Mucosa of rectum (tissue), 2 donors: Measurements from ENCODE around the gene TMEM109.
"Not testable (repeated sequence)": the region's sequence is repeated elsewhere in the genome, so short reads cannot be mapped to it uniquely, and the experiment has no call there.

Experiments used
- H3K27ac ChIP-seq, 2 donors: one replicate each; pipeline ENCODE4 v1.7.0; 2013; ENCODE audit warnings: inconsistent platforms in 2 of 2, low read depth in 2 of 2, low read length in 2 of 2
- H3K27me3 ChIP-seq, 2 donors: one replicate each; pipeline ENCODE4 v1.7.0; 2013; ENCODE audit warnings: low read length in 2 of 2; ENCODE audit not compliant: control insufficient read depth in 2 of 2, insufficient read depth in 2 of 2
- H3K36me3 ChIP-seq, 2 donors: one replicate each; pipeline ENCODE4 v1.7.0; 2013; ENCODE audit warnings: low read length in 2 of 2; ENCODE audit not compliant: control insufficient read depth in 2 of 2, insufficient read depth in 2 of 2
- H3K4me1 ChIP-seq, 2 donors: one replicate each; pipeline ENCODE4 v1.7.0; 2013; ENCODE audit warnings: low read length in 2 of 2, mild to moderate bottlenecking in 1 of 2; ENCODE audit not compliant: control insufficient read depth in 2 of 2, insufficient read depth in 2 of 2
- H3K4me3 ChIP-seq, 2 donors: one replicate each; pipeline ENCODE4 v1.7.0; 2013; ENCODE audit warnings: low read length in 2 of 2
- H3K9ac ChIP-seq, 2 donors: one replicate each; pipeline ENCODE4 v1.7.0; 2013; ENCODE audit warnings: low read length in 2 of 2, low read depth in 1 of 2, mild to moderate bottlenecking in 1 of 2
- H3K9me3 ChIP-seq, 2 donors: one replicate each; pipeline ENCODE4 v1.7.0; 2013; ENCODE audit warnings: low read length in 2 of 2; ENCODE audit not compliant: control insufficient read depth in 2 of 2
- donor health status: healthy.
- donor health status: Normal muscosa, but diverticular disease.

The TMEM109 gene

GRCh38 chr11:60899046-60899936 is 14.7 kb upstream of the TMEM109 start:
- Histone ChIP-seq H3K27ac (no peak overlapping the region), H3K9ac (no peak overlapping the region), H3K36me3 (peaks cover 74 to 84% of the 10 kb centered on the region in 2 donors), H3K9me3 (no peaks in the 10 kb centered on the region), H3K4me1 (peaks cover under 1 to 26% of the 10 kb centered on the region in 2 donors), H3K4me3 (no peak overlapping the region), H3K27me3 (no peaks in the 10 kb centered on the region)

GRCh38 chr11:60899977-60900376 is 14.0 kb upstream of the TMEM109 start:
- Histone ChIP-seq H3K4me1 (peaks cover 7 to 28% of the 10 kb centered on the region in 2 donors), H3K9ac (no peak overlapping the region), H3K36me3 (peaks cover 67 to 77% of the 10 kb centered on the region in 2 donors), H3K9me3 (no peaks in the 10 kb centered on the region), H3K4me3 (no peak overlapping the region), H3K27ac (no peak overlapping the region), H3K27me3 (no peaks in the 10 kb centered on the region)

- H3K27ac ChIP-seq, result no peak overlapping the region
- peaks cover 10 to 26% of the 10 kb centered on the region in 2 donors for H3K4me1 ChIP-seq
- H3K9ac ChIP-seq, result no peak overlapping the region
- H3K4me3 ChIP-seq, result no peak overlapping the region
- peaks cover 66 to 71% of the 10 kb centered on the region in 2 donors for H3K36me3 ChIP-seq
- no peaks in the 10 kb centered on the region for H3K27me3 ChIP-seq
- H3K9me3 ChIP-seq, result no peaks in the 10 kb centered on the region
Measured at GRCh38 chr11:60900673-60901404, 13.1 kb upstream of the TMEM109 start.

GRCh38 chr11:60902625-60903024 is 11.3 kb upstream of the TMEM109 start:
- no peak overlapping the region for H3K27ac ChIP-seq
- peaks cover 50 to 56% of the 10 kb centered on the region in 2 donors for H3K36me3 ChIP-seq
- H3K4me1 ChIP-seq, result peaks cover 12 to 23% of the 10 kb centered on the region in 2 donors
- H3K9ac ChIP-seq, result no peak overlapping the region
- no peaks in the 10 kb centered on the region for H3K9me3 ChIP-seq
- no peaks in the 10 kb centered on the region for H3K27me3 ChIP-seq
- H3K4me3 ChIP-seq, result no peak overlapping the region

GRCh38 chr11:60905047-60905446 is 8.9 kb upstream of the TMEM109 start:
- Histone ChIP-seq H3K4me1 (peaks cover 12 to 18% of the 10 kb centered on the region in 2 donors), H3K27me3 (no peaks in the 10 kb centered on the region), H3K4me3 (peak overlapping the region; percentile 75 to 95), H3K36me3 (peaks cover 32 to 36% of the 10 kb centered on the region in 2 donors), H3K27ac (peak overlapping the region in 1 of 2 donors; percentile 89), H3K9ac (peak overlapping the region; percentile 80 to 90), H3K9me3 (no peaks in the 10 kb centered on the region)

GRCh38 chr11:60905551-60906113 is 8.3 kb upstream of the TMEM109 start:
- Histone ChIP-seq H3K9ac (peak overlapping the region; percentile 80 to 90), H3K4me3 (peak overlapping the region; percentile 75 to 95), H3K4me1 (peaks cover 12 to 19% of the 10 kb centered on the region in 2 donors), H3K27me3 (no peaks in the 10 kb centered on the region), H3K36me3 (peaks cover 26 to 30% of the 10 kb centered on the region in 2 donors), H3K27ac (peak overlapping the region; percentile 89 to 91), H3K9me3 (no peaks in the 10 kb centered on the region)

- Histone ChIP-seq H3K27me3 (no peaks in the 10 kb centered on the region), H3K4me1 (peaks cover 12 to 21% of the 10 kb centered on the region in 2 donors)
Measured at GRCh38 chr11:60906132-60906972, 7.6 kb upstream of the TMEM109 start, which contains the start of gene PRPF19. PRPF19 (minus strand) TSS chr11:60906585; CDS start chr11:60906382, 203 bp downstream.

GRCh38 chr11:60908803-60909202 is 5.2 kb upstream of the TMEM109 start:
- Histone ChIP-seq H3K9ac (no peak overlapping the region), H3K27me3 (no peaks in the 10 kb centered on the region), H3K4me1 (peaks cover 18 to 24% of the 10 kb centered on the region in 2 donors), H3K9me3 (no peaks in the 10 kb centered on the region), H3K4me3 (no peak overlapping the region), H3K27ac (no peak overlapping the region), H3K36me3 (no peaks in the 10 kb centered on the region)

More at GRCh38 chr11:60906132-60906972, 7.6 kb upstream of the TMEM109 start, which contains the start of gene PRPF19:
- peak within 1 kb of the TSS; percentile 86 to 90 for H3K9ac ChIP-seq
- H3K27ac ChIP-seq, result peak within 1 kb of the TSS; percentile 89 to 91
- H3K9me3 ChIP-seq, result no peaks in the 10 kb centered on the region
- peak within 1 kb of the TSS; percentile 75 to 95 for H3K4me3 ChIP-seq
- peaks cover 20 to 23% of the 10 kb centered on the region in 2 donors for H3K36me3 ChIP-seq

GRCh38 chr11:60909680-60910280 is 4.2 kb upstream of the TMEM109 start:
- H3K9me3 ChIP-seq, H3K27me3 ChIP-seq, H3K9ac ChIP-seq, H3K36me3 ChIP-seq, H3K4me3 ChIP-seq: not testable (repeated sequence)
- Histone ChIP-seq H3K27ac (peak overlapping the region in 1 of 2 donors; percentile 44), H3K4me1 (peaks cover 15 to 20% of the 10 kb centered on the region in 2 donors)
